Body of pancreas (tissue), 4 donors: ENCODE results near the gene AKT3.

Source experiments
- POLR2A ChIP-seq, 3 donors: fragments of 450-650 bp; IDR thresholded peaks; one replicate each; pipeline ENCODE4 v1.6.1; 2016; ENCODE audit warnings: antibody characterized with exemption in 3 of 3, mild to moderate bottlenecking in 2 of 3
- TF ChIP-seq, protein P1 (sequence below), 7 experiments: fragments of 450-650 bp in 4 of 7; fragments of 200-600 bp in 3 of 7; sonication (generic) in 3 of 7; IDR thresholded peaks; one replicate each; pipeline ENCODE4 v1.5.1; 2016 to 2019; ENCODE audit warnings: antibody characterized with exemption in 7 of 7

DNA sequence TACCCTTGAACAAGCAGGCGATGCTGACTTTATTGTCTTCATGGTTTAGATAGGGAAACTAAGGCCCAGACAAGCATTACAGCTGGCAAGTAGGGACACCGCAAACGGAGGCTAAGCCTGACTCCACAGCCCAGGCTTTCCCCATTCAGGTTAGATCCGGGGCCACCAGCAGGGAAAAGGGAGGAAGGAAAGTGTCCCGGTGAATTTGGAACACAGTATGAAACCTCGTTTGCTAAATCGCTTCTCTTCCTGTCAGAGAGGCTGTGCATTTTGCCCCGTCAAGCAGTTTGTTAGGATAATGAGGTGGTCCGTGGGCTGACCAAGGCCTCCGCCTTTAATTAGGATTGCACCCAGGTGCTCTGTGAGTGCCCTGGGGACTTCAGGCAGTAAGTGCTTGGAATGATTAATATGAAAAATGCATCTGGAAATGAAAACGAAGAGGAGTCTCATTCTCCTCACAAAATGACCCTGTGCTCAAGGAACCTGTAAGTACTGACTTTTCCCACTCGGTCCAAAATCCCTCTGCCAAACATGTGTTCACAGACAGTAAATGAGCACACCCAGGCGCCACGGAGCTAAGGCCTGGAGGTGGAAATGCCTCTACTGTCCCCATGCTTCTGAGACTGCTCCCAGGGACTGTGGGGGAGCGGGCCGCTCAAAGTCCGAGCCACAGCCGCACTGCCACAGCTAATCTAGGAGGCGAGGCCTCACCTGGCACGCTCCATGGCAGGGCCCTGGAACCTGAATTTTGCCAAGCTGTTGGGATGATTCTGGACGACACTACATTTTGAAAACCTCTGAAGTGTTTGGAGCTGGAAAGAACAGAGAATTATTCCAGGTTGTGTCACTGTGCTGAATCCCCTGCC, 360.1 kb downstream of the AKT3 start:
- TF ChIP-seq, protein P1, sequence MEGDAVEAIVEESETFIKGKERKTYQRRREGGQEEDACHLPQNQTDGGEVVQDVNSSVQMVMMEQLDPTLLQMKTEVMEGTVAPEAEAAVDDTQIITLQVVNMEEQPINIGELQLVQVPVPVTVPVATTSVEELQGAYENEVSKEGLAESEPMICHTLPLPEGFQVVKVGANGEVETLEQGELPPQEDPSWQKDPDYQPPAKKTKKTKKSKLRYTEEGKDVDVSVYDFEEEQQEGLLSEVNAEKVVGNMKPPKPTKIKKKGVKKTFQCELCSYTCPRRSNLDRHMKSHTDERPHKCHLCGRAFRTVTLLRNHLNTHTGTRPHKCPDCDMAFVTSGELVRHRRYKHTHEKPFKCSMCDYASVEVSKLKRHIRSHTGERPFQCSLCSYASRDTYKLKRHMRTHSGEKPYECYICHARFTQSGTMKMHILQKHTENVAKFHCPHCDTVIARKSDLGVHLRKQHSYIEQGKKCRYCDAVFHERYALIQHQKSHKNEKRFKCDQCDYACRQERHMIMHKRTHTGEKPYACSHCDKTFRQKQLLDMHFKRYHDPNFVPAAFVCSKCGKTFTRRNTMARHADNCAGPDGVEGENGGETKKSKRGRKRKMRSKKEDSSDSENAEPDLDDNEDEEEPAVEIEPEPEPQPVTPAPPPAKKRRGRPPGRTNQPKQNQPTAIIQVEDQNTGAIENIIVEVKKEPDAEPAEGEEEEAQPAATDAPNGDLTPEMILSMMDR (IDR thresholded peaks at IDR 0.05) = no peak
- no peak for TF ChIP-seq POLR2A (IDR thresholded peaks at IDR 0.05)
